ENCODE data around the gene MIX23.
"Not testable (repeated sequence)": the region's sequence is repeated elsewhere in the genome, so short reads cannot be mapped to it uniquely, and the experiment has no call there.

MIX23 gene

GRCh38 chr3:122391681-122392446, 8.8 kb upstream of the MIX23 start:
- DNase-seq = no peak

- DNase-seq = no peak
Observed at GRCh38 chr3:122390665-122391064, 7.6 kb upstream of the MIX23 start.

- no peak for DNase-seq
Observed at GRCh38 chr3:122389892-122390291, 6.9 kb upstream of the MIX23 start.

- DNase-seq = no peak
Observed at GRCh38 chr3:122389197-122389596, 6.2 kb upstream of the MIX23 start.

GRCh38 chr3:122387709-122388108, 4.7 kb upstream of the MIX23 start:
- no peak for DNase-seq

GRCh38 chr3:122383771-122384697, 1.0 kb upstream of the MIX23 start, which contains the start of gene FAM162A:
Gene FAM162A (plus strand): TSS chr3:122384182. CDS start chr3:122384266, 84 bp downstream.
- DNase-seq = peak; percentile 90

- DNase-seq = no peak
Observed at GRCh38 chr3:122377975-122378374, 5.1 kb downstream of the MIX23 start.

- no peak for DNase-seq
Observed at GRCh38 chr3:122374034-122374433, 9.0 kb downstream of the MIX23 start.

GRCh38 chr3:122366379-122366749, 16.7 kb downstream of the MIX23 start:
- DNase-seq = no peak

GRCh38 chr3:122365582-122366378, 17.3 kb downstream of the MIX23 start:
- DNase-seq = not testable (repeated sequence)

- no peak for DNase-seq
Observed at GRCh38 chr3:122365073-122365472, 18.0 kb downstream of the MIX23 start.

GRCh38 chr3:122364490-122364889, 18.5 kb downstream of the MIX23 start:
- no peak for DNase-seq

GRCh38 chr3:122362026-122362425, 21.0 kb downstream of the MIX23 start:
- DNase-seq = no peak

GRCh38 chr3:122358703-122359032, 24.4 kb downstream of the MIX23 start:
- DNase-seq = no peak

GRCh38 chr3:122357828-122358702, 25.0 kb downstream of the MIX23 start:
- no peak for DNase-seq

- peak; percentile 11 for DNase-seq
Observed at GRCh38 chr3:122356402-122356801, 26.6 kb downstream of the MIX23 start.

GRCh38 chr3:122355612-122356011, 27.4 kb downstream of the MIX23 start:
- DNase-seq = no peak

- DNase-seq = no peak
Observed at GRCh38 chr3:122353893-122354401, 29.1 kb downstream of the MIX23 start.

- DNase-seq = no peak
Observed at GRCh38 chr3:122353215-122353614, 29.8 kb downstream of the MIX23 start.

GRCh38 chr3:122351612-122352011, 31.4 kb downstream of the MIX23 start:
- DNase-seq = no peak

GRCh38 chr3:122350814-122351418, 32.1 kb downstream of the MIX23 start:
- no peak for DNase-seq

- no peak for DNase-seq
Observed at GRCh38 chr3:122349171-122349570, 33.9 kb downstream of the MIX23 start.
